SU-DHL-6 (cell line): ENCODE data around the gene DNM1.

ENCODE experiments used
- CTCF ChIP-seq: fragments of 200-600 bp; sonication (generic); IDR thresholded peaks from one replicate; pipeline ENCODE4 v1.5.1; 2017; ENCODE audit warnings: antibody characterized with exemption, mild to moderate bottlenecking, low read length, moderate library complexity; ENCODE audit not compliant: insufficient read depth, poor library complexity, severe bottlenecking
- EZH2phosphoT487 ChIP-seq: fragments of 200-600 bp; sonication (generic), shearing (Covaris generic); conservative IDR thresholded peaks from 2 replicates; pipeline ENCODE4 v1.6.1; 2018; ENCODE audit warnings: mild to moderate bottlenecking, antibody characterized with exemption, low read length, moderate library complexity, mixed read lengths

- TF ChIP-seq CTCF (no peak), EZH2phosphoT487 (no peak)
Observed at GRCh38 chr9:128245421-128246151, 42.4 kb downstream of the DNM1 start.
